Neural progenitor cell (in vitro differentiated cells): ENCODE results near the gene TLL2.

Source experiments
- EZH2phosphoT487 ChIP-seq: fragments of 200-600 bp; sonication (generic); IDR thresholded peaks from 2 replicates; pipeline ENCODE4 v1.6.1; 2017; ENCODE audit warnings: antibody characterized with exemption
- TF ChIP-seq, protein P1 (sequence below): fragments of 200-600 bp; sonication (generic); IDR thresholded peaks from 2 replicates; pipeline ENCODE4 v1.5.1; 2017; ENCODE audit warnings: antibody characterized with exemption, mild to moderate bottlenecking

DNA sequence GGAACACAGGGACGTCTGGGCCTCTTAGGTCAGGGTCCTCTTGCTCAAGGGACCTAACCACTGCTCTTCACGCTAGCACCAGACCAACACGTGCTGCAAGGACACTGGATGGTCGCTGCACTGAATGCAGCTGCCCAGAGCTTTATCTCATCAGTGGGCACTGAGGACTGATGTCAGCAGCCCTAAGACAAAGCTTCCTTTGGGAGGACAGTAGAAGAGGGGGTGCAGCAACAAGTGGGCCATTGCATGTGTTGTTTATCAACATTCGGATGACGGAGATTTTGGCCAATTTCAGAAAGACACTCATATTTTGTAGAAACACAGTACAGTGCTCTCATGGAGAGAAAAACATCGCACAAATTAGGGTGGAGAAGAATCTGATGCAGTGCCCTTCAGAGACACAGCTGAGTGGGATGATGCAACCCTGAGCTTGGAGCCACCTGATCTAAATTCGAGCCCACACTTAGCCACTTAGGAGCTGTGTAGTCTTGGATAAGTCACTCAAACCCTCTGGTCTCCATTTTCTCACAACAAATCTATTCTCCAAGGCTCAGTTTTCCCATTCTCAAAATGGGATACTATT lies 156.6 kb downstream of the TLL2 start:
- TF ChIP-seq, protein P1, sequence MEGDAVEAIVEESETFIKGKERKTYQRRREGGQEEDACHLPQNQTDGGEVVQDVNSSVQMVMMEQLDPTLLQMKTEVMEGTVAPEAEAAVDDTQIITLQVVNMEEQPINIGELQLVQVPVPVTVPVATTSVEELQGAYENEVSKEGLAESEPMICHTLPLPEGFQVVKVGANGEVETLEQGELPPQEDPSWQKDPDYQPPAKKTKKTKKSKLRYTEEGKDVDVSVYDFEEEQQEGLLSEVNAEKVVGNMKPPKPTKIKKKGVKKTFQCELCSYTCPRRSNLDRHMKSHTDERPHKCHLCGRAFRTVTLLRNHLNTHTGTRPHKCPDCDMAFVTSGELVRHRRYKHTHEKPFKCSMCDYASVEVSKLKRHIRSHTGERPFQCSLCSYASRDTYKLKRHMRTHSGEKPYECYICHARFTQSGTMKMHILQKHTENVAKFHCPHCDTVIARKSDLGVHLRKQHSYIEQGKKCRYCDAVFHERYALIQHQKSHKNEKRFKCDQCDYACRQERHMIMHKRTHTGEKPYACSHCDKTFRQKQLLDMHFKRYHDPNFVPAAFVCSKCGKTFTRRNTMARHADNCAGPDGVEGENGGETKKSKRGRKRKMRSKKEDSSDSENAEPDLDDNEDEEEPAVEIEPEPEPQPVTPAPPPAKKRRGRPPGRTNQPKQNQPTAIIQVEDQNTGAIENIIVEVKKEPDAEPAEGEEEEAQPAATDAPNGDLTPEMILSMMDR: no peak
- TF ChIP-seq EZH2phosphoT487: no peak
